MM.1S (cell line): ENCODE data around the gene COPG2.

Source experiments
- EZH2 ChIP-seq: fragments of 300-600 bp; sonication (generic); optimal IDR thresholded peaks from 2 replicates; pipeline ENCODE3; 2017; ENCODE audit warnings: low read depth, mild to moderate bottlenecking, antibody characterized with exemption, low read length, mixed read lengths
- TF ChIP-seq, protein P1 (sequence below): fragments of 300-600 bp; sonication (generic); IDR thresholded peaks from 2 replicates; pipeline ENCODE4 v1.5.1; 2016; ENCODE audit warnings: antibody characterized with exemption, low read length, mixed read lengths

GRCh38 chr7:130649004-130649790 lies 19.4 kb downstream of the COPG2 start:
- TF ChIP-seq, protein P1, sequence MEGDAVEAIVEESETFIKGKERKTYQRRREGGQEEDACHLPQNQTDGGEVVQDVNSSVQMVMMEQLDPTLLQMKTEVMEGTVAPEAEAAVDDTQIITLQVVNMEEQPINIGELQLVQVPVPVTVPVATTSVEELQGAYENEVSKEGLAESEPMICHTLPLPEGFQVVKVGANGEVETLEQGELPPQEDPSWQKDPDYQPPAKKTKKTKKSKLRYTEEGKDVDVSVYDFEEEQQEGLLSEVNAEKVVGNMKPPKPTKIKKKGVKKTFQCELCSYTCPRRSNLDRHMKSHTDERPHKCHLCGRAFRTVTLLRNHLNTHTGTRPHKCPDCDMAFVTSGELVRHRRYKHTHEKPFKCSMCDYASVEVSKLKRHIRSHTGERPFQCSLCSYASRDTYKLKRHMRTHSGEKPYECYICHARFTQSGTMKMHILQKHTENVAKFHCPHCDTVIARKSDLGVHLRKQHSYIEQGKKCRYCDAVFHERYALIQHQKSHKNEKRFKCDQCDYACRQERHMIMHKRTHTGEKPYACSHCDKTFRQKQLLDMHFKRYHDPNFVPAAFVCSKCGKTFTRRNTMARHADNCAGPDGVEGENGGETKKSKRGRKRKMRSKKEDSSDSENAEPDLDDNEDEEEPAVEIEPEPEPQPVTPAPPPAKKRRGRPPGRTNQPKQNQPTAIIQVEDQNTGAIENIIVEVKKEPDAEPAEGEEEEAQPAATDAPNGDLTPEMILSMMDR: no peak
- no peak for TF ChIP-seq EZH2
